Natural killer cell (primary cell): ENCODE measurements around the gene HOXA1. TPM values are rescaled to one million over a fixed set of nuclear protein-coding genes. Genes with fewer than 3 reads are reported as not detected.

Source experiments
- ATAC-seq, 3 donors: fragments of 150-1000 bp in 2 of 3; fragments of 200-7000 bp in 1 of 3; cut with Tn5 transposase; 1 replicate in 1 of 3; 2 replicates in 2 of 3; pipeline ENCODE4 v1.10.0; 2021; ENCODE audit warnings: mild to moderate bottlenecking in 2 of 3, moderate library complexity in 2 of 3
- DNase-seq, 2 donors: peaks; one replicate each; pipeline versions ENCODE4 v3.0.0 to v3.0.0-alpha.2; 2013 to 2021; ENCODE audit warnings: mixed read lengths in 1 of 2
- H3K27ac ChIP-seq: one replicate; pipeline ENCODE4 v1.5.1; 2013; ENCODE audit warnings: mild to moderate bottlenecking, low read length
- H3K27me3 ChIP-seq: one replicate; pipeline ENCODE4 v1.6.1; 2013; ENCODE audit warnings: low read length; ENCODE audit not compliant: control insufficient read depth, insufficient read depth
- H3K36me3 ChIP-seq: one replicate; pipeline ENCODE4 v1.6.1; 2013; ENCODE audit warnings: low read length; ENCODE audit not compliant: control insufficient read depth, insufficient read depth
- H3K4me1 ChIP-seq: one replicate; pipeline ENCODE4 v1.6.1; 2013; ENCODE audit warnings: low read length; ENCODE audit not compliant: control insufficient read depth, insufficient read depth
- H3K4me3 ChIP-seq: one replicate; pipeline ENCODE4 v1.5.1; 2013; ENCODE audit warnings: low read length
- H3K9me3 ChIP-seq: one replicate; pipeline ENCODE4 v1.6.1; 2013; ENCODE audit warnings: low read length; ENCODE audit not compliant: control insufficient read depth, insufficient read depth
- H3K27ac Mint-ChIP-seq, 2 donors: one replicate each; pipeline ENCODE4 v1.8.0; 2022; ENCODE audit warnings: mild to moderate bottlenecking in 2 of 2, mixed read lengths in 2 of 2, moderate library complexity in 1 of 2
- H3K27me3 Mint-ChIP-seq, 2 donors: one replicate each; pipeline ENCODE4 v1.8.0; 2022; ENCODE audit warnings: low read depth in 2 of 2, mixed read lengths in 2 of 2
- H3K36me3 Mint-ChIP-seq: one replicate; pipeline ENCODE4 v1.8.0; 2022; ENCODE audit warnings: mixed read lengths
- H3K4me1 Mint-ChIP-seq, 2 donors: one replicate each; pipeline ENCODE4 v1.8.0; 2022; ENCODE audit warnings: mixed read lengths in 2 of 2
- H3K4me3 Mint-ChIP-seq: one replicate; pipeline ENCODE4 v1.8.0; 2022; ENCODE audit warnings: mild to moderate bottlenecking, moderate library complexity, mixed read lengths
- H3K9me3 Mint-ChIP-seq, 2 donors: one replicate each; pipeline ENCODE4 v1.8.0; 2022; ENCODE audit warnings: mixed read lengths in 2 of 2
- WGBS: methylation state at CpG from one replicate; pipeline ENCODE4 v1.1.7; 2013; ENCODE audit warnings: missing lambda C conversion rate; ENCODE audit not compliant: insufficient coverage; 5-methylcytosine and 5-hydroxymethylcytosine counted together
- intact Hi-C: fragments of 100-400 bp; cut with micrococcal nuclease; formaldehyde crosslinking; loops from one replicate; pipeline ENCODE4 v1.14.2; 2022
- total RNA-seq, 4 donors: library from RNA; stranded (reverse); fragments of 120-200 nt in 1 of 4; gene quantifications; one replicate each; pipeline versions ENCODE4 v1.2.3 to v1.2.4, GENCODE V29; 2013 to 2022
- TF ChIP-seq, protein P1 (sequence below): fragments of 200-600 bp; IDR thresholded peaks from one replicate; pipeline ENCODE4 v1.8.0; 2022; ENCODE audit warnings: antibody characterized with exemption

HOXA1 gene
- total RNA-seq, 3 donors from 2014 or later (not counting 1 experiment from before 2014, with no cell fraction given), result 0.64 to 1.3 (median 1.1) TPM

DNA sequence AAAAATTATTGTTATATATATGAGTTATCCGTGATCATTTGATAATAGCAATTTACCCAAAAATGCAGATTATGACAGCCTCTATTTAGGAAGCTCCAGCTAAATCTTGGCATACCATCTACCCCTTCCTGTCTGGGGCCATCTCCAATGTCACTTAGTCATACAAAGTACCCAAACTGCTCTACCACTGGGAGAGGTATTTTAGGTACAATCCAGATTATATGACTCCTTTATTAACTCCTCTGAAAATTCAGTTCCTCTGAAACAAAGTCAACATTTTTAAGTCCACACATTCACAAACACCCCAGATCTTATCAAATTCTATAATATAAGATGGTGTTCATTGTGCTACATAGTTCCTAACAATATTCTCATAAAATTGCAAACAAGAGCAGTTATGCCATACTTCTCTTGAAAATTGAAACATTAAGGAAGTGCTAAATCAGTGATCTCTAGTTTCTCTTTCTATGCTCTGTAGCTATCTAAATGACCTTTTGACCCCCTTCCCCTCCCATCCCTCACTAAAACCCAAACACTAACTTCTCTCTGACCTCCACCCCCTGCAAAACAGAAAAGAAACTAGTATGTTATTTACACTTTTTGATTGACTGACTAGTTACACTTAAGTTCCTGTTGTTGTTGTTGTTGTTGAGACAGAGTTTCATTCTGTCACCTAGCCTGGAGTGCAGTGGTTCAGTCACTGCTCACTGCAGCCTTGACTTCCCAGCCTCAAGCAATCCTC, 16.4 kb downstream of the HOXA1 start:
- WGBS, result no CpG with 5 or more reads among the region's 1 CpG
- intact Hi-C loops, result no loop called here
- Histone ChIP-seq H3K27me3 (no peaks in the 10 kb centered on the region), H3K4me1 (no peaks in the 10 kb centered on the region), H3K9me3 (no peaks in the 10 kb centered on the region), H3K27ac (no peak overlapping the region), H3K4me3 (no peak overlapping the region), H3K36me3 (no peaks in the 10 kb centered on the region)
- Mint-ChIP-seq H3K4me1 (peaks cover 5 to 6% of the 10 kb centered on the region in 2 donors), H3K4me3 (no peak overlapping the region), H3K9me3 (no peaks in the 10 kb centered on the region), H3K27ac (no peak overlapping the region), H3K36me3 (no peaks in the 10 kb centered on the region), H3K27me3 (peaks cover 0 to 5% of the 10 kb centered on the region in 2 donors)
- ATAC-seq, result no peak
- TF ChIP-seq, protein P1, sequence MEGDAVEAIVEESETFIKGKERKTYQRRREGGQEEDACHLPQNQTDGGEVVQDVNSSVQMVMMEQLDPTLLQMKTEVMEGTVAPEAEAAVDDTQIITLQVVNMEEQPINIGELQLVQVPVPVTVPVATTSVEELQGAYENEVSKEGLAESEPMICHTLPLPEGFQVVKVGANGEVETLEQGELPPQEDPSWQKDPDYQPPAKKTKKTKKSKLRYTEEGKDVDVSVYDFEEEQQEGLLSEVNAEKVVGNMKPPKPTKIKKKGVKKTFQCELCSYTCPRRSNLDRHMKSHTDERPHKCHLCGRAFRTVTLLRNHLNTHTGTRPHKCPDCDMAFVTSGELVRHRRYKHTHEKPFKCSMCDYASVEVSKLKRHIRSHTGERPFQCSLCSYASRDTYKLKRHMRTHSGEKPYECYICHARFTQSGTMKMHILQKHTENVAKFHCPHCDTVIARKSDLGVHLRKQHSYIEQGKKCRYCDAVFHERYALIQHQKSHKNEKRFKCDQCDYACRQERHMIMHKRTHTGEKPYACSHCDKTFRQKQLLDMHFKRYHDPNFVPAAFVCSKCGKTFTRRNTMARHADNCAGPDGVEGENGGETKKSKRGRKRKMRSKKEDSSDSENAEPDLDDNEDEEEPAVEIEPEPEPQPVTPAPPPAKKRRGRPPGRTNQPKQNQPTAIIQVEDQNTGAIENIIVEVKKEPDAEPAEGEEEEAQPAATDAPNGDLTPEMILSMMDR, result no peak
- no peak for DNase-seq

DNA sequence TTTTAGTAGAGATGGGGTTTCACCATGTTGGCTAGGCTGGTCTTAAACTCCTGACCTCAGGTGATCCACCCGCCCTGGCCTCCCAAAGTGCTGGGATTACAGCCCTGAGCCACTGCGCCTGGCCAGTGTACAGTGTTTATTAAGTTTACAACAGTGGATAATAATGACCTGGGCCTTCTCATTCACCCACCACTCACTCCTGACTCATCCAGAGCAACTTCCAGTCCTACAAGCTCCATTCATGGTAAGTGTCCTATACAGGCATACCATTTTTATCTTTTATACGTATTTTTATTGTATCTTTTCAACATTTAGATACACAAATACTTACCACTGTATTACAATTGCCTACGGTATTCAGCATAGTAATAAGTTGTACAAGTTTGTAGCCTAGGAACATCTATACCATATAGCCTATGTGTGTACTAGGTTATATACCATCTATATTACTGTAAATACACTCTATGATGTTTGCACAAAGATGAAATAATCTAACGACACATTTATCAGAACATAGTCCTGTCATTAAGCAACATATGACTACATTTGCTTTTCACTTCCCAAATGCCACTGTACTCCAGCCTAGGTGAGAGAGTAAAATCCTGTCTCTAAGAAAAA, 17.1 kb downstream of the HOXA1 start:
- intact Hi-C loops, result no loop called here
- Mint-ChIP-seq H3K4me1 (peaks cover 5 to 6% of the 10 kb centered on the region in 2 donors), H3K36me3 (no peaks in the 10 kb centered on the region), H3K4me3 (no peak overlapping the region), H3K27me3 (peaks cover 0 to 5% of the 10 kb centered on the region in 2 donors), H3K9me3 (no peaks in the 10 kb centered on the region), H3K27ac (no peak overlapping the region)
- TF ChIP-seq, protein P1, result no peak
- 100% methylated on average over 2 of the region's 5 CpGs for WGBS
- H3K36me3 ChIP-seq, result no peaks in the 10 kb centered on the region
- ATAC-seq (no peak), DNase-seq (no peak)
- H3K27ac ChIP-seq, result no peak overlapping the region
- H3K27me3 ChIP-seq, result no peaks in the 10 kb centered on the region
- H3K4me3 ChIP-seq, result no peak overlapping the region
- no peaks in the 10 kb centered on the region for H3K4me1 ChIP-seq
- H3K9me3 ChIP-seq, result no peaks in the 10 kb centered on the region

DNA sequence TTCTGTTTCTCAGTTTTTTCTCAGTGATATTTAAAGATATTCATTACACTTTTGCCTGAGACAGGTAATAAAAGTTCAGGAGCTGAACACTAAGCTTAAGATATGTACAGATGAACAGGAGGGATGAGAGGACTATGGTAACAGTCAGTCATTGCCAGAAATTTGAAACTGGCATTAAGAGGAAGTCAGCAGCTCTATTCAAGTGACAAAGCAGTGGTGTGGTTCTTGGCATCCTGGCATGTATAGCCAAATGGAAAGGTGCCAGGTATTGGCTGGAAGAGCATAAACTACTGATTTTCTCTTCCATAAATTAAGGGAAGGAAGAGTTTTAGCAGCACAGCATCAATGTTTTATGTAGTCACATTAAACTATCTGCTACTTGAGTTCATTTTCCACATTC, 22.7 kb downstream of the HOXA1 start:
- no peaks in the 10 kb centered on the region for H3K9me3 Mint-ChIP-seq
- no peak for DNase-seq
- intact Hi-C loops, result no loop called here
- Histone ChIP-seq H3K27ac (no peak overlapping the region), H3K9me3 (no peaks in the 10 kb centered on the region), H3K36me3 (no peaks in the 10 kb centered on the region), H3K4me3 (no peak overlapping the region), H3K27me3 (no peaks in the 10 kb centered on the region), H3K4me1 (no peaks in the 10 kb centered on the region)
- no peak overlapping the region for H3K27ac Mint-ChIP-seq
- H3K4me1 Mint-ChIP-seq, result no peaks in the 10 kb centered on the region
- no peak for ATAC-seq
- H3K27me3 Mint-ChIP-seq, result peaks cover 4 to 6% of the 10 kb centered on the region in 2 donors
- H3K4me3 Mint-ChIP-seq, result no peak overlapping the region
- TF ChIP-seq, protein P1, result no peak
- H3K36me3 Mint-ChIP-seq, result no peaks in the 10 kb centered on the region
